Activated T-helper 17 cell treated with anti-CD3 and anti-CD28 coated beads, Interleukin-2, amount 50 U/mL, for 72 hours (primary cell): ENCODE results near the gene ALDH9A1. TPM values are rescaled to one million over a fixed set of nuclear protein-coding genes. Genes with fewer than 3 reads are reported as not detected.
"Not testable (repeated sequence)": the region's sequence is repeated elsewhere in the genome, so short reads cannot be mapped to it uniquely, and the experiment has no call there.

ENCODE experiments used
- ATAC-seq: fragments of 150-1000 bp; cut with Tn5 transposase; replicated peaks from 2 replicates; pipeline ENCODE4 v1.10.0; 2021; ENCODE audit warnings: mild to moderate bottlenecking, moderate library complexity
- H3K27ac Mint-ChIP-seq: one replicate; pipeline ENCODE4 v1.8.0; 2022; ENCODE audit warnings: mixed read lengths
- H3K27me3 Mint-ChIP-seq: one replicate; pipeline ENCODE4 v1.8.0; 2022; ENCODE audit warnings: mixed read lengths
- H3K36me3 Mint-ChIP-seq: one replicate; pipeline ENCODE4 v1.8.0; 2022; ENCODE audit warnings: low read depth, mild to moderate bottlenecking, mixed read lengths
- H3K4me1 Mint-ChIP-seq: one replicate; pipeline ENCODE4 v1.8.0; 2022; ENCODE audit warnings: mixed read lengths
- H3K4me3 Mint-ChIP-seq: one replicate; pipeline ENCODE4 v1.8.0; 2022; ENCODE audit warnings: mild to moderate bottlenecking, mixed read lengths
- H3K9me3 Mint-ChIP-seq: one replicate; pipeline ENCODE4 v1.8.0; 2022; ENCODE audit warnings: mixed read lengths
- total RNA-seq, 2 donors: library from RNA; stranded (reverse); gene quantifications; one replicate each; pipeline ENCODE4 v1.2.3, GENCODE V29; 2022

ALDH9A1 gene
- total RNA-seq, 2 donors from 2014 or later: 18.8 to 35.4 TPM

DNA sequence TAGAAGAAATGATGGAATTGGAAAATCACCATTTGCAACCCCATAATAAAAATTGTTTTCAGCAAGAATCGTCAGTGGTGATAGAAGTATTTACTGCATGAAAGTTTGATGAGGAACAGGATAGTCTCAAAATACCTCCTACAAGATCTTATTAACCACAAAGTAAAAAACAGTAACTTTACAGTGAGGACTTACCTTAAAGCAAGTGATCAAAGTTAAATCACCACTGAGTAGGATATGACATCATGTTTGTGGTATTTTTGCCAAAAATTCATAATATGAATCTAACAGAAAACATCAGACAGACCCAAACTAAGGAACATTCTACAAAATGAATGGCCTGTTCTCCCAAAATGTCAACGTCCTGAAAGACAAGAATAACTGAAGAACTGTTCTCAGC is 19.9 kb downstream of the ALDH9A1 start:
- no peak overlapping the region for H3K4me3 Mint-ChIP-seq
- no peaks in the 10 kb centered on the region for H3K9me3 Mint-ChIP-seq
- H3K36me3 Mint-ChIP-seq: peaks cover 83% of the 10 kb centered on the region
- ATAC-seq: peak; percentile 69
- H3K27ac Mint-ChIP-seq: peak overlapping the region; percentile 78
- no peaks in the 10 kb centered on the region for H3K27me3 Mint-ChIP-seq
- peaks cover 11% of the 10 kb centered on the region for H3K4me1 Mint-ChIP-seq

DNA sequence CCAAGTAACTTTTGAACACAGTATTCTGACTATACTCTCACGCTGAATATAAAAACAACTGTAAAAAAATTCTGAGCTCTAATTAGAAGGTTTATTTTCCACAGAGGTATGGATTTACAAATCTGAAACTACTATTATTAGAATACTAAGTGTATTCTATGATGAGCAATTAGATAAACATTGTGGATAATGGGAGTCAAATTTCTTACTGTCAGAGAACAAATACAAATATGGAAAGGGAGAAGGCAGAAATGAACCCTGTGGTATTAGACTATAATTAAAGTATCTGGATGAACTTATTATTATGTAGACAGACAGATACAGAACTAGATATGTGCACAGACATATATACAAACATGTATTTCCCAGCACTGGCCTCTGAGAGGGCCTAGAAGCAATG is 22.6 kb downstream of the ALDH9A1 start:
- no peak for ATAC-seq
- H3K27ac Mint-ChIP-seq: peak overlapping the region; percentile 69
- H3K9me3 Mint-ChIP-seq: no peaks in the 10 kb centered on the region
- H3K4me1 Mint-ChIP-seq: peaks cover 14% of the 10 kb centered on the region
- H3K4me3 Mint-ChIP-seq: no peak overlapping the region
- peaks cover 83% of the 10 kb centered on the region for H3K36me3 Mint-ChIP-seq
- no peaks in the 10 kb centered on the region for H3K27me3 Mint-ChIP-seq

DNA sequence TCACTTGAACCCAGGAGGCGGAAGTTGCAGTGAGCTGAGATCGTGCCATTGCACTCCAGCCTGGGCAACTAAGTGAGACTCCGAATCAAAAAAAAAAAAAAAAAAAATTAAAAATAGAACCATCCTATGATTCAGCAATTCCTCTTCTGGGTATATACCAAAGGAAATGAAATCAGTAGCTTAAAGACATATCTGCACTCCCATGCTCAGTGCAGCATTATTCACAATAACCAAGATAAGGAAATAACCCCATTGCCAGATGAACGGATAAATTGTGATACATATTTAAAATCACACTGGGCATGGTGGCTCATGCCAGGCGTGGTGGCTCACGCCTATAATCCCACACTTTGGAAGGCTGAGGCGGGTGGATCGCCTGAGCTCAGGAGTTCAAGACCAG is 23.8 kb downstream of the ALDH9A1 start:
- H3K27me3 Mint-ChIP-seq: no peaks in the 10 kb centered on the region
- no peak overlapping the region for H3K4me3 Mint-ChIP-seq
- peaks cover 14% of the 10 kb centered on the region for H3K4me1 Mint-ChIP-seq
- no peak for ATAC-seq
- no peak overlapping the region for H3K27ac Mint-ChIP-seq
- H3K36me3 Mint-ChIP-seq: peaks cover 83% of the 10 kb centered on the region
- H3K9me3 Mint-ChIP-seq: no peaks in the 10 kb centered on the region

- peaks cover 87% of the 10 kb centered on the region for H3K36me3 Mint-ChIP-seq
These were observed 26.8 kb downstream of the ALDH9A1 start for GRCh38 chr1:165671526-165671925.

DNA sequence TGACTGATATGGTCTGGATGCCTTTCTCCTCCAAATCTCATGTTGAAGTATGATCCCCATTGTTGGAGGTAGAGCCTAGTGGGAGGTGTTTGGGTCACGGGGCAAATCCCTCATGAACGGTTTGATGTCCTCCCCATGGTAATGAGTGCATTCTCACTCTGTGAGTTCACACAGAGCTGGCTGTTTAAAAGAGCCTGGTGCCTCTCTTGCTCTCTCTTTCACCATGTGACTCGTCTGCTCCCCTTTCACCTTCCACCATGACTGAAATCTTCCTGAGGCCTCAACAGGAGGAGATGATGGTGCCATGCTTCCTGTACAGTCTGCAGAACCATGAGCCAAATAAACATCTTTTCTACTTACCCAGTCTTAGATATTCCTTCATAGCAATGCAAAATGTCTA is 30.2 kb downstream of the ALDH9A1 start:
- no peak overlapping the region for H3K27ac Mint-ChIP-seq
- no peaks in the 10 kb centered on the region for H3K4me1 Mint-ChIP-seq
- no peak overlapping the region for H3K4me3 Mint-ChIP-seq
- ATAC-seq: no peak
- no peaks in the 10 kb centered on the region for H3K27me3 Mint-ChIP-seq
- H3K9me3 Mint-ChIP-seq: no peaks in the 10 kb centered on the region
- H3K36me3 Mint-ChIP-seq: peaks cover 100% of the 10 kb centered on the region

More at GRCh38 chr1:165671526-165671925, 26.8 kb downstream of the ALDH9A1 start:
- H3K4me1 Mint-ChIP-seq: peaks cover 5% of the 10 kb centered on the region
- H3K4me3 Mint-ChIP-seq: no peak overlapping the region
- no peaks in the 10 kb centered on the region for H3K9me3 Mint-ChIP-seq
- no peak for ATAC-seq
- no peaks in the 10 kb centered on the region for H3K27me3 Mint-ChIP-seq
- H3K27ac Mint-ChIP-seq: no peak overlapping the region

DNA sequence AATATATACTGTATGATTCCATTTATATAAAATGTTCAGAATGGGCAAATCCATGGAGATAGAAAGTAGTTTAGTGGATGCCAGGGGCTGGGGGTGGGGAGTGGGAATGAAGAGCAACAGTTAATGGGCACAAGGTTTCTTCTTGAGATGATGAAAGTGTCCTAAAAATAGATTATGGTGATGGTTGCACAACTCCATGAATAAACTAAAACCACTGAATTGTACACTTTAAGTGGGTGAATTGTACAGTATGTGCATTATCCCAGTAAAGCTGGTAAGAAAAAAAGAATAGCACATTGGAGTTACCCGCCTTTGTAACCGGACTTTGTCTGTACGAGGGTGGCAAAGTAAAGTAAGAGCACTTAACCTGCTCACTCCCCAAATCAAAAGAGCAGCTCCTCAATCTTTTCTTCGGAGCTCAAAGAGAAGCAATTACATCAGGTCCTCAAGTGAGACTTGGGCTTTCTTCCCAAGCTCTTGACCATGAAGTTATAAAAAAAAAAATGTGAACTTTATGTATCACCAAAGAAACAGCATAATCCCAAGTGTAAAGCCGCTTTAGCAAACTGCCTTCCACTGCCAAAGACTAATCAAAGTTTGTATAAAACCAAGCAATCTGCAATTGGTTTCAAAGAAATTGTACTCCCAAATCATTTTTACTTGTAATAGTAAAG is 32.1 kb downstream of the ALDH9A1 start:
- H3K27me3 Mint-ChIP-seq: no peaks in the 10 kb centered on the region
- H3K4me3 Mint-ChIP-seq: no peak overlapping the region
- ATAC-seq: no peak
- H3K27ac Mint-ChIP-seq: no peak overlapping the region
- H3K9me3 Mint-ChIP-seq: no peaks in the 10 kb centered on the region
- no peaks in the 10 kb centered on the region for H3K4me1 Mint-ChIP-seq
- peaks cover 100% of the 10 kb centered on the region for H3K36me3 Mint-ChIP-seq

GRCh38 chr1:165662186-165662585 is 36.2 kb downstream of the ALDH9A1 start:
- Mint-ChIP-seq H3K27me3 (no peaks in the 10 kb centered on the region), H3K4me3 (no peak overlapping the region), H3K27ac (no peak overlapping the region), H3K9me3 (no peaks in the 10 kb centered on the region), H3K4me1 (no peaks in the 10 kb centered on the region), H3K36me3 (peaks cover 75% of the 10 kb centered on the region)
- ATAC-seq: no peak

GRCh38 chr1:165661703-165662102 is 36.7 kb downstream of the ALDH9A1 start:
- Mint-ChIP-seq H3K27ac (no peak overlapping the region), H3K27me3 (no peaks in the 10 kb centered on the region), H3K4me1 (no peaks in the 10 kb centered on the region), H3K36me3 (peaks cover 72% of the 10 kb centered on the region), H3K4me3 (no peak overlapping the region), H3K9me3 (no peaks in the 10 kb centered on the region)
- ATAC-seq: no peak

GRCh38 chr1:165659581-165659895 is 38.8 kb downstream of the ALDH9A1 start:
- Mint-ChIP-seq H3K9me3 (no peaks in the 10 kb centered on the region), H3K36me3 (peaks cover 61% of the 10 kb centered on the region), H3K27me3 (no peaks in the 10 kb centered on the region), H3K27ac (peak overlapping the region; percentile 54), H3K4me3 (no peak overlapping the region), H3K4me1 (no peaks in the 10 kb centered on the region)
- no peak for ATAC-seq

DNA sequence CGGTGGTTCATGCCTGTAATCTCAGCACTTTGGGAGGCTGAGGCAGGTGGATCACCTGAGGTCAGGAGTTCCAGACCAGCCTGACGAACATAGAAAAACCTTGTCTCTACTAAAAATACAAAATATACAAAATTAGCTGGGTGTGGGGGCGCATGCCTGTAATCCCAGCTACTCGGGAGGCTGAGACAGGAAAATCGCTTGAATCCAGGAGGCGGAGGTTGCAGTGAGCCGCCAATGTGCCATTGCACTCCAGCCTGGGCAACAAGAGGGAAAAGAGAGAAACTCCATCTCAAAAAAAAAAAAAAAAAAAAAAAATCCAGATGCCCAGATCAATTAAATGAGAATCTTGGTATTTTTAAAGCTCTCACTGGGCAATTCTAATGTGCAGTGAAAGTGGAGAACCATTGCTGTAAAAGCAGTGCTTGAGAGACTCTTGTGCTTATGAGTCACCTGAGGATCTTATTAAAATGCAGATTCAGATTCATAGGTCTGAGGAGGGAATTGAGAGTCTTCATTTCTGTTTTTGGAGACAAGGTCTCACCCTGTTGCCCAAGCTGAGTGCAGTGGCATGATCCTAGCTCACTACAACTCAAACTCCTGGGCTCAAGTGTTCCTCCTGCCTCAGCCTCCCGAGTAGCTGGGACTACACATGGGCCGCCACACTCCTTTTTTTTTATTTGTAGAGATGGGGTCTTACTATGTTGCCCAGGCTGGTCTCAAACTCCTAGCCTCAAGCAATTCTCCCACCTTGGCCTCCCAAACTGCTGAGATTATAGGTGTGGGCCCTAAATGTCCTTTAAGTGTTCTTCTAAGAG is 39.4 kb downstream of the ALDH9A1 start:
- Mint-ChIP-seq H3K27ac (peak overlapping the region; percentile 54), H3K36me3 (peaks cover 61% of the 10 kb centered on the region)
- H3K4me1 Mint-ChIP-seq, H3K27me3 Mint-ChIP-seq, H3K9me3 Mint-ChIP-seq, ATAC-seq, H3K4me3 Mint-ChIP-seq: not testable (repeated sequence)

GRCh38 chr1:165650981-165651625 is 47.3 kb downstream of the ALDH9A1 start:
- H3K9me3 Mint-ChIP-seq: no peaks in the 10 kb centered on the region
- no peak for ATAC-seq
- peaks cover 9% of the 10 kb centered on the region for H3K4me1 Mint-ChIP-seq
- no peaks in the 10 kb centered on the region for H3K27me3 Mint-ChIP-seq
- no peak overlapping the region for H3K4me3 Mint-ChIP-seq
- no peak overlapping the region for H3K27ac Mint-ChIP-seq
- peaks cover 35% of the 10 kb centered on the region for H3K36me3 Mint-ChIP-seq

DNA sequence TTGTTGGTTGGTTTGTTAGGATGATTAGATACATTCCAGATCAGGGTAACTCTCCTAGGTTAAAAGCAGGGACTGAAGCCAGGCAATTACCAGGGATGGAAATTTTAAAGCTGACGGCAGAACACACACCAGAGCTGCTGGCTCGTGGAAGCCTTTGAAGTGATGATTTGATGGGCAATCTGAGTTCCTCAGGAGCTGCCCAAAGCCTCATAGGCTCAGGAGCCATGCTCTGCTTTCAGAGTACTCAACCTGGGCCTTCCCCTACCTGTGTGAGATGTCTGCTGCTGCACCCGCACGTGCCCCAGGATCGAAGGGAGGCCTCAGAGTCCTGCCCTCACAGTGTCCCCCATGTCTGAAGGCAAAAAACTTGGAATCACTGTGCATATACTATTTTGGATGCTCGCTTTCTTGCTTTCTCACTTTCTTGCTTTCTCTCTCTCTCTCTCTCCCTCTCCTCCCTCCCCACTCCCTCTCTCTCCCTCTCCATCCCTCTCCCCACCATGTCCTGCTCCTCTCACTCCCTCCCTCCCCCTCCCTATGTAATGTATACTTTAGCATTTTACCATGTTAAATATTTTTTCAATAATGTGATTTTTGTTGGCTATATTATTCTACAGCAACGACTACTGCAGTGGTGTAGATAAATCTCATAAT is 49.3 kb downstream of the ALDH9A1 start:
- H3K4me3 Mint-ChIP-seq: no peak overlapping the region
- H3K4me1 Mint-ChIP-seq: peaks cover 19% of the 10 kb centered on the region
- peaks cover 26% of the 10 kb centered on the region for H3K36me3 Mint-ChIP-seq
- no peak for ATAC-seq
- H3K9me3 Mint-ChIP-seq: no peaks in the 10 kb centered on the region
- no peak overlapping the region for H3K27ac Mint-ChIP-seq
- no peaks in the 10 kb centered on the region for H3K27me3 Mint-ChIP-seq

GRCh38 chr1:165647970-165648369 is 50.4 kb downstream of the ALDH9A1 start:
- Mint-ChIP-seq H3K36me3 (peaks cover 21% of the 10 kb centered on the region), H3K27ac (no peak overlapping the region), H3K4me3 (no peak overlapping the region), H3K27me3 (no peaks in the 10 kb centered on the region), H3K4me1 (peaks cover 19% of the 10 kb centered on the region), H3K9me3 (no peaks in the 10 kb centered on the region)
- ATAC-seq: no peak

DNA sequence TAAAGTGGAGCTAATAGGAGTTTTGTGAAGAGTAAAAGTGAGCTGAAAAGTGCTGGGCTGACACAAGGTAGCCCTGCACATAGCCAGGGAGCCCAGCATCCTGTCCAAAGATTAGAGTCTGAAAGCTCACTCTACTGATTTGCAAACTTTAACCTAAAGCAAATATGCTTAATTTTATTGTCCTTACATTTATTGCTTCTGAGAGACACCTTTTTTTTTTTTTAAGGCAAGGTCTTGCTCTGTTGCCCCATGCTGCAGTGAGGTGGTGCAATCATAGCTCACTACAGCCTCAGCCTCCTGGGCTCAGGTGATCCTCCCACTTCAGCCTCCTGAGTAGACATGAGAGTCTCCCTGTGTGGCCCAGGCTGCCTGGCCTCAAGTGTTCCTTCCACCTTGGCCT is 50.8 kb downstream of the ALDH9A1 start:
- no peak for ATAC-seq
- Mint-ChIP-seq H3K27me3 (no peaks in the 10 kb centered on the region), H3K36me3 (peaks cover 21% of the 10 kb centered on the region), H3K27ac (no peak overlapping the region), H3K4me3 (no peak overlapping the region), H3K4me1 (peaks cover 19% of the 10 kb centered on the region), H3K9me3 (no peaks in the 10 kb centered on the region)
